ENCODE measurements around the gene NACC2.
"Not testable (repeated sequence)": the region's sequence is repeated elsewhere in the genome, so short reads cannot be mapped to it uniquely, and the experiment has no call there.

NACC2 gene

DNA sequence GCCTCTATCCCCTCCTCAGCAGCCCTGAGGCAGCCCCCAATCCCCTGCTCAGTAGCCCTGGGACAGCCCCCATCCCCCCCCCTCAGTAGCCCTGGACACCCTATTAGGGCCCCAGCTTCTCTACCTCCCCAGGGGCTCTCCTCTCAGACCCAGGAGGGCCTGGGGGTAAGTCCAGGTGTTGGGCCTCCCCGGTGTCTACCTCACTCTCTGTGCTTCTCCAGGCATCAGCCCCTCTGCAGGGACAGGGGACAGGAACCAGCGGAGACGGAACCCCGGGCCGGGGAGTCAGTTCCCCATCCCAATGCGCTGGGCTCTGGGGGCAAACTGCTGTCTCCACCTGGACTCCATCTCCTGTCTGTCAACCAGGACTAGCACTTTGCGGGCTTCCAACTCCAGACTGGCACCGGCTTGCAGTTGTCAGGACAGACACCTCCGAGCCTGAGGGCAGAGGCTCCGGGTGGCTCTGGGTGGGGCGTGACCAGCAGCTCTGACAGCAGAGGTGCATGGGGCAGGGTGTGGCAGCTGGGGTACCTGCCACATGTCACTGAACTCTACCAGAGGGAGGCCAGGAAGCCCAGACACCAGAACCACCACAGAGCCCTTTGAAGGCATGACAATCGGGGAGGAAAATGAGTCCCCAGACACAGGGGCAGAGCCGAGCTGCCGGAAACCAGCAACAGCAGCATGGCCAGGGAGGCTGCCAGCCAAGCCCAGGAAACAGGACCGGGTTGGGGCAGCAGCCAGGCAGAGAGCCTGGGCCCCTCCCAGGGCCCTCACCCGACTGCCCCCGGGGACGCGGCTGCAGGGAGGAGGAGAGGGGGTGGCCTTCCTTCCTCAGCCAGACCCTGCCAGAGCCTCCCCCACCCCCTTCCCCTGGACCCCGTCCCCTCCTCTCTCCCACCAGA is 116.2 kb downstream of the NACC2 start:
- peak; percentile 48 for DNase-seq (ENCODE audit: low read depth)

DNA sequence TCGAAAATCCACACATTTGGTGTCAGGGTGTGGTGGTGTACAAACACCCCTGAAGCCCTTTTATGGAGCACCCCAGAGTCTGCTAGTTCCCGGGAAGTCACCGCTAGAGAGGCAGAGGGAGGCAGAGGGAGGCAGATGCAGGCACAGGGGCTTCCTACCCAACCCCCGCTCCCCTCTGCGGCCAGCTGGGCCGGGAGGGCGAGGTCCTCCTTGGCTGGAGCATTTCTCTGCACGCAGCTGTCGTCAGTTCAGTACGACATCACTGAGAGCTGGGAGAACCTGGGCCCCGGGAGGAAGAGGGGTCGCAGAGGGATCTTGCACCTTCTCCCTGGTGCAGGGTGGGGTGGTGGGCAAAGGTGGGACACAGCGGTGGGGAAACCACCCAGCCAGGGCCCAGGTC is 118.1 kb downstream of the NACC2 start:
- DNase-seq (ENCODE audit: low read depth): no peak

DNA sequence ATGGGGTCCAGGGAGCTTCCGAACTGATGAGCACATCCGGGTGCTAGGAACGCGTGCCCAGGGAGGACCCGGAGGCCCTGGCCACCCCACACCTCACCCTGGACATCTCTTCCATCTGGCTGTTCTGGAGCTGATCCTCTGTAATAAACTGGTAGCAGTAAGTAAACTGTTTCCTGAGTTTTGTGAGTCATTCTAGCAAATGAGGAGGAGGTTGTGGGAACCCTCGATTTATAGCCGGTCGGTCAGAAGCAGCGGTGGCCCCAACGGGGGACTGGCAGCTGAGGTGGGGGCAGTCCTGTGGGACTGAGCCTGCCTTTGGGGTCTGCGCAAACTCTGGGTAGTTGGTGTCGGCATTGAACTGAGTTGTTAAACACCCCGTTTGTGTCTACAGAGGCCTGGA is 118.6 kb downstream of the NACC2 start:
- no peak for DNase-seq (ENCODE audit: low read depth)

DNA sequence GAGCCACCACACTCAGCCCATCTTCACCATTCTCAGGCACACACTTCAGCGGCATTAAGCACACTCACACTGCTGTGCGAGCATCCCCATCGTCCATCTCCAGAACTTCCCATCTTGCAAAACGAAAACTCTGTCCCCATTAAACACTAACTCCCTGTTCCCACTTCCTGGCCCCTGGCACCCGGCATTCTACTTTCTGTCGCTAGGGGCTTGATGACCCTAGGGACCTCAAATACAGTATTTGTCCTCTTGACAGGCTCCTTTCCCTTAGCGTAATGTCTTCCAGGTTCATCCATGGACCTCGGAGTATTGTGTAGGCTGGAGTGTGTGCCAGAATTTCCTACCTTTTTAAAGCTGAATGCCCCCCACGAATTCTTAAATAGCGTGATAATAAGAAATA is 119.3 kb downstream of the NACC2 start:
- DNase-seq (ENCODE audit: low read depth): no peak

DNA sequence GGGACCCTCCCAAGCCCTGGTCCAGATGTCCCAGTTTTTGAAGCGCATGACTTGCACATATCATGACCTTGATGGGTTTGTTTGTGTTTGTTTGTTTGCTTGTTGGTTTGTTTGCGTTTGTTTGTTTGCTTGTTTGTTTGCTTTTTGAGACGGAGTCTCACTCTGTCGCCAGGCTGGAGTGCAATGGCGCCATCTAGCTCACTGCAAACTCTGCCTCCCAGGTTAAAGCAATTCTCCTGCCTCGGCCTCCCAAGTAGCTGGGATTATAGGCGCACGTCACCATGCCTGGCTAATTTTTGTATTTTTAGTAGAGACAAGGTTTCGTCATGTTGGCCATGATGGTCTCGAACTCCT is 120.9 kb downstream of the NACC2 start:
- DNase-seq (ENCODE audit: low read depth): no peak

DNA sequence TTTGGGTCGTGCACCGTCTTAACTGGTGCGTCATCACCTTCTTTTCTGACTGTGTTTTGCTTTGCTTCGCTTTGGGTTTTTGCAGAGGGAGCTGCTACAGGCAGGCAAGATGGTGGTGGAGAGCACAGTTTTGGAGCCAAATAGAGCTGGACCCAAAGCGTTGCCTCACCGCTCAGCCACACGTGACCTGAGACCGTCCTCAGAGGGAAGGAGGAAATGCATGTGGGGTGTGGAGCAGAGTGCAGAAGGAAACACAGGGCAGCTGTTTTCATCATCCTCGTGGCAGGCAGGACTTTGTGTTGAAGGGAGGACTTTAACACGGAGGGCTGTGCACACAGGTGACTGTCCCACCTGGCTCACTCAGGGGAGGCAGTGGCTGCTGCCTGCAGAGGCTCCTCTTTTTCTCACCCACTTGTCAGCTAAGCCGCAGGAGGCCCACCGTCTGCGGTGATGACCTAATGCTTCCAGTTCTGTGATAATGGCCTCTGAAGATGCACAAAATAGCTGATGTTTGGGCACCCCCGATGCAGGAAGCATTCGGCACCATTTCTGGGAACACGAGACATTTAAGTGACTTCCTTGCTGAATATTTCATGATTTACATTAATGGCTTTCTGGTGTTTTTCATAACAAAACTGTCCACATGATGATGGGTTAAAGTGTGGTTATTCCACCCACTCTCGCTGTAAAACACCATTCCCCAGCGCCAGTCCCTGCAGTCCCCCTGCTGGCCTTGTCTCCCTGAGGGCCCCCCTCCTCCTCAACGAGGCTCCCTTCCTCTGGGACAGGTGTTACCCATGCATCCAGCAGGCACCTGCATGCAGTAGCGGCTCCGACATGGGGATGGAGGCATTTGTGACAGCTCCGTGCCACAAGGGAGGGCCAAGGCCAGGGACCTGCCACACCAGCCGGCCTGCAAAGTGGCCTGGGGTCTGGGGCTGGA is 121.5 kb downstream of the NACC2 start:
- DNase-seq (ENCODE audit: low read depth): no peak

DNA sequence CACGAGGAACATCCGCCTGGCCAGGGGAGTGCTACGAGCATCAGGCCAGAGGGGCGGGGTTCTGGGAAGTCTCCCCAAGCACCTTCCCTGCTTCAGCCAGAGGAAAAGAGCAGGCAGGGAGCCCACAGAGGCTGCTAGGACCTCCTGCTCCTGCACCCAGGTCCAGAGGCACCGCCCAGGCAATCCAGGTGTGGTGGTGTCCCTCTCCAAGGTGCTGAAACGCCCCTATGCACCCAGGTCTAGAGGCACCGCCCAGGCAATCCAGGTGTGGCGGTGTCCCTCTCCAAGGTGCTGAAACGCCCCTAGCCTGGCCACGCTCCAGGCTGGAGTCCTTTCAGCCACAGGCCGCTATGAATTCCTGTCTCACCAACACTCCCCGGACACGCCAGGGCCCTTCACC is 123.2 kb downstream of the NACC2 start:
- DNase-seq (ENCODE audit: low read depth): peak; percentile 23

DNA sequence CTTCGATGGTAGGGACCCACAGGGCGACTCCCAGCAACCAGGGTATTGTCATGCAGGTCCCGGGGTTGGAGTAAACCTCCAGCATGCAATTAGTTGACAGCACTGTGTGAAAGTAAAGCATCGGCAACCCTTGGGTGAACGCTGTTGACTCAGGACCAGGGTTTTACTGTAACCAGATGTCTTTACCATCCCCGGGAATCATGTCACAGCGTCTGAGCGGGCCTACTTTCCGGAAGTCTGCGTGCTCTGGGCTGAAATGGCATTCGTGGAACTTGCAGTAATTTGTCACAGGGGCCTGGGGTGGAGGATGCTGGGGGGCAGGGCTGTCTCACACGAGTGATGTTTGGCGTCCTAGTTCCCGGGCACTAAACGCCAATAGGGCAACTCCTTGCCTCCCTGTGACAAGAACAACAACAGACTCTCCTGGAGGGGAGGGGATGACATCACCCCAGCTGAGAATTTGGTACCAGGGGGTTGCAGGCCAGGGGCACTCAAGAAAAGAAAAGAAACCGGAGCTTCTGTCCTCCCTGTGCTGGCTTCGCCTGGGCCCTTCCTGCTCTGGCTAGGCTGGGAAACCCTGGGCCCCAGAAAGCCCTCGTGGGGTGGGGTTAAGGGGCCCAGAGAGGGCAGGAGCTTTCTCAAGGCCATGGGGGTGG is 123.8 kb downstream of the NACC2 start:
- no peak for DNase-seq (ENCODE audit: low read depth)

DNA sequence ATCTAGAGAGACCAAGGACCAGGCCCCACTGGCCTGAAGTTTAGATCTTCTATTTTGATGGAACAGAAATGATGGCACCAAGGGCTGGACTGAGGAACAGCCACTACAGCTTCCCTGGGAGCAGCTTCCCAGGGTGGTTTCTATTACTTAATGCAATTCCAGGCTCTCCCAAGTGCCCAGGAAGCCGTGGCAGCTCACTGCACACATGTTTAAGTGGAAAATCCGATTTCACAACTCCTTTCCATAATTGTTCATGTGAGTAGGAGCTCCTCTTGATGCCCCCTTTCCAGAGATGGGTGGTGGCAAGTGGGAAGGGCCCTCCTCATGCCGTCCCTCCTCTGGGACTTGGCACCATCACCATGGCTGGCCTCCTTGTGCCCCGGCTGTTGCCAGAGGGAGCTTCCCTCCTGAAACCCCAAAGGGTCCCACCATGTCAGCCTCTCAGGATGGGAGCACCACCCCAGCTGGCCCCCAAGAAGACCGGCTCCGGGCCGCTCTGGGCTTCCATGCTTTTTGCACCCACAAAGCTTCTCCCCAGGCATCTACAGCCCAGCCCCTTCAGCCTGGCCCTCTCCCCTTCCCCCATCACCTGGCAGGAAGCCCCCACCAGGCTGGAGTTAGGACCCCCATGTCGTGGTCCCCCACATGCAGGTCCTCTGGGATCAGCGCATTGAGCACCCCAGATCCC is 124.8 kb downstream of the NACC2 start:
- DNase-seq (ENCODE audit: low read depth): no peak

DNA sequence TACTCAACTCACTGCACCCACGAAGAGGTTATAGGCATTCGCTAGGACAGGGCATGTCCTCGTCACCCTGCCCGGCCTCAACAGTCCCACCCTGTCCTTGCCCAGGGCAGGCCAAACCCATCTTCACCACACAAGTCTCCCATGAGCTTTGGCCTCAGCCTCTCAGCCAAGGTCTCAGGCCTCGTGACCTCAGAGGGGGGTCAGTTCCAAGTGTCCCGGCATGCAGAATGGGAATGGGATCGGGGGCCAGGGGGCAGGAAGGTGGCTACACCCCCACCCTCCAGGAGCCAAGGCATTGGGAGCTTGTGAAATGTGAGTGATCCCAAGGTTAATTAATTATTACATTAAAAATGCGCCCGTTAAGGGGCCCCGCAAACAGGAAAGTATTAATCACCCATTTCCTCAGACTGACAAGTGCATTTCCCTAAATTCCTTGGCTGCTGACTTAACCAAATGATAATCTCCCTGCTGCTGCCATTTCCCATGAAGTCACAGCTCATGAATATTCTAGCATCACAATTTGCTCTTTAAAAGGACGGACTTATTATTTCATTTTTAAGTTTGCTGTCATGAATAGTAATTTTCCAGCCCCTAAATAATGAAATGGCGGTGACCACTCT is 125.9 kb downstream of the NACC2 start:
- DNase-seq (ENCODE audit: low read depth): no peak

DNA sequence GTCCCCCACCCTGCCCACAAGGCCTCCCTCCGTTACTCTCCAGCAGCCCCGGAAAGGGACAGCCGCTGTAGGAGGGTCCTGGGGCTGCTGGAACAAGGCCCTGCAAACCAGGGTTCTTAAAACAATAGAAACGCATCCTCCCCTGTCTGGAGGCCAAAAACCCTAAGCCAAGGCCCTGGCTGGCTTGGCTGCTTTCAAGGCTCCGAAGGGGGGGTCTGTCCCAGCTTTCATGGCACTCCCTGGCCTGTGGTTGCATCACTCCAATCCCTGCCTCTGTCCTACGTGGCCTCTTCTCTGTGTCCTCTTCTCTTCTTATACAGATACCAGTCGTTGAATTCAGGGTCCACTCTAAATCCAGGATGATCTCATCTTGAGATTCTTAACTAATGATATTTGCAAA is 126.5 kb downstream of the NACC2 start:
- DNase-seq (ENCODE audit: low read depth): no peak

DNA sequence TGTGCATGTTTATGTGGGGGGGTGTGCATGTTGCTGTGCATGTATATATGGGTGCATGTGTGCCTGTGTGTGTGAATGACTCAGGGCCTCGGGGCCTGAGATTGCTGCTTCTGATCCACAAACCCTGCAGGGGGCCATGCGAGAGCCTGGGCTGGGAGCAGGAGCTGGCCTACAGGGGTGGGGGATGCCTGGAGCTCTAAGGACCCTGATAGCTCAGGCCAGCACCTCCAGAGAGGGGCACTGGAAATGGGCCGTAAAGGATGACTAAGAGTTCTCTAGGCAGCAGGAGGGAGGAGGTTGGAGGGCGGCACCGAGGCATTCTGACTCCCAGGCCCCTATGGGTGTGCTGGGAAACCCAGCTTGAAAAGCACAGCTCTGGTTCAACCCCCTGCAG is 127.0 kb downstream of the NACC2 start:
- no peak for DNase-seq (ENCODE audit: low read depth)

DNA sequence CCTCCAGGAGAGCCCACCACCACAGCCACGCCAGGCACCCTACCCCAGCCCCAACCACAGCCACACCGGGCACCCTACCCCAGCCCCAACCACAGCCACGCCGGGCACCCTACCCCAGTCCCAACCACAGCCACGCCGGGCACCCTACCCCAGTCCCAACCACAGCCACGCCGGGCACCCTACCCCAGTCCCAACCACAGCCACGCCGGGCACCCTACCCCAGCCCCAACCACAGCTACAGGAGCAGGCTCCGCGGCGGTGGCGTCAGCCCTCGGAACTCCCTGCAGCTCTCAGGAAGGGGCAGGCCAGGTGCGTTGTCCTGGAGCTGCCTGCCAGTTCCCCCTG is 128.2 kb downstream of the NACC2 start:
- not testable (repeated sequence) for DNase-seq (ENCODE audit: low read depth)

DNA sequence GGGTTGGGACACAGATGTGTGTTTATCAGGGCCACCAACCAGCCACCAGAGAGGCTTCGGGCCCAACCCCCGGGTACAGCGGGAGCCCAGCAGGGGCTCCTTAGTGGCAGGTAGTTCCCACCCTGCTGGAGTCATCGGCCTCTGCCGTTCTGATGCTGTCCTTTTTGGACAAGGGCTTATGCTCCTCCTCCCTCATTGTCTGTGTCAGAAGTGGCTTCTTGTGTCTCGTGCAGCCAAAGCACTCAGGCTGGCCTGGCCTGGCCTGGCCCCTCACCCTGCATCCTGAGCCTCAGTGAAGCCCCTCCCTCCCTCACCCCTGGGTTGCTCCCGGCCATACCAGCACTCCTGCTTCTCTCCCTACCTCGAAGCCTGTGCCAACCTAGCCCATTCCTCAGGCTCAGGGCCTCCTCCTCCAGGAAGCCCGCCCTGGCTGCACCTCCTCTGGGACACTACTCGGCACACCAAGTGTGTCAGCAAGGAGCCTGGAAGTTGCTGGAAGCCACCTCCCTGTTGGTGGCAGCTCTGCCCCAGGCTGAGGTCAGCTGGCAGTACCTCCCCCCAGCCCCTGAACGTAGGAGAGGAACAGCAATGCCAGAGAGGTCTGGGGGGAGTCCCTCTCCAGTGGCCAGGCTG is 129.8 kb downstream of the NACC2 start:
- DNase-seq (ENCODE audit: low read depth): no peak

DNA sequence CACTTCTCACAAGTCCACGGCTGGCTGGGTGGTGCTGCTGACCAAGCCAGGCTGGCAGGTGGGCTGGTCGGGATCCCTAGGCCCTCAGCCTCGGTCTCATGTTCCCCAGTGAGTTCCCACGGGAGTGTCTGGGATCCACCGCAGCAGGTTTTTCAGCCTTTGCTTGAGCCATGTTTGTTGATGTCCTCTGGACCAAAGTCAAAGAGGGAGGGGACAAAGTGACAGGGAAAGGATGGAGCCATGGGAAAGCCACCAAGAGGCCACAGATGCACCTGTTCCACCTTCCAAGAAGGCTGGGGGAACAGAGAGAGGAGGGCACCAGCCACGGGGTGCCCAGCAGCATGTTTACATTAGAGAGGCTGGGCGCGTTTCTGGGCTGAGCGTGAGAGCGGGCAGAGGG is 131.2 kb downstream of the NACC2 start:
- DNase-seq (ENCODE audit: low read depth): no peak

DNA sequence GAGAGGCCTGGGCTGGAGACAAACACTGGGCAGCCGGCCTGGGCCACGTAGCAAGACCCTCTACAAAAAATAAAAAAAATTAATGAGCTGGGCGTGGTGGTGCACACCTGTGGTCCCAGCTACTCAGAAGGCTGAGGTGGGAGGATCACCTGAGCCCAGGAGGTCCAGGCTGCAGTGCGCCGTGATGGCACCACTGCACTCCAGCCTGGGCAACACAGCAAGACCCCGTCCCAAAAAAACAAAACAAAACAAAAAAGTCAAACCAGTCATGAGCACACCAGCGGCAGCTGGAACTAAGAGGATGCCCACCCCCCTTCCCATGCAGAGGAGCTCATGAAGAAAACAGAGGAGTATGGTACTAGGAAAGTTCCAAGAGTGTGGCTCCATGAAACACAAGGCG is 131.8 kb downstream of the NACC2 start:
- DNase-seq (ENCODE audit: low read depth): no peak

DNA sequence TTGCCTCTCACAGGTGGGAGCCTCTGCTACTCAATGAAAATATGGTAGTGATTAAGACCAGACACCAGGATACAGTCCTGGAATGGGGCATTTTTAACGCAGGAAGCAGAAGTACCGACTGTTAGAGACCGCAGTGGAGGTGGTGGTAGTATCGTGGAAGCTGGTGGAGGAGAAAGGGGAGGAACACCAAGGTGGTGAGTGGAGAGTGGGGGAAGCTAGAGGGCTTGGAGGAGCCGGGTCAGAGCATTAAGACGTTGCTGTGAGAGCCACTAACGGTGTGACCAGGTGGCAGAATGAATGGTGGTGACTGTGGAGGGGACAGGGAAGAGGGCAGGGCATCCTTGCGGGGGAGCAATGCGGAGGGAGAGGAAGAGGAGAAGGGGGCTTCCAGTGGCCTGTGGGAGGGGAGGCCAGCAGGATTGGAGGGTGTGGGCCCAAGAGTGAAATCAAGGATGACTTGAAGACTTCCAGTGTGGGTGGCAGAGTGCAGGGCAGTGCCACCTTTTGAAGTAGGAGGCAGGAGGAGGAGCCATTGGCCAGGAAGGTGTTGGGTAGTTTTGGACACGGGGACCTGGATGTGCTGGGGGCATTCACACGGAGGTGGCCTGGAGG is 132.3 kb downstream of the NACC2 start:
- DNase-seq (ENCODE audit: low read depth): no peak

DNA sequence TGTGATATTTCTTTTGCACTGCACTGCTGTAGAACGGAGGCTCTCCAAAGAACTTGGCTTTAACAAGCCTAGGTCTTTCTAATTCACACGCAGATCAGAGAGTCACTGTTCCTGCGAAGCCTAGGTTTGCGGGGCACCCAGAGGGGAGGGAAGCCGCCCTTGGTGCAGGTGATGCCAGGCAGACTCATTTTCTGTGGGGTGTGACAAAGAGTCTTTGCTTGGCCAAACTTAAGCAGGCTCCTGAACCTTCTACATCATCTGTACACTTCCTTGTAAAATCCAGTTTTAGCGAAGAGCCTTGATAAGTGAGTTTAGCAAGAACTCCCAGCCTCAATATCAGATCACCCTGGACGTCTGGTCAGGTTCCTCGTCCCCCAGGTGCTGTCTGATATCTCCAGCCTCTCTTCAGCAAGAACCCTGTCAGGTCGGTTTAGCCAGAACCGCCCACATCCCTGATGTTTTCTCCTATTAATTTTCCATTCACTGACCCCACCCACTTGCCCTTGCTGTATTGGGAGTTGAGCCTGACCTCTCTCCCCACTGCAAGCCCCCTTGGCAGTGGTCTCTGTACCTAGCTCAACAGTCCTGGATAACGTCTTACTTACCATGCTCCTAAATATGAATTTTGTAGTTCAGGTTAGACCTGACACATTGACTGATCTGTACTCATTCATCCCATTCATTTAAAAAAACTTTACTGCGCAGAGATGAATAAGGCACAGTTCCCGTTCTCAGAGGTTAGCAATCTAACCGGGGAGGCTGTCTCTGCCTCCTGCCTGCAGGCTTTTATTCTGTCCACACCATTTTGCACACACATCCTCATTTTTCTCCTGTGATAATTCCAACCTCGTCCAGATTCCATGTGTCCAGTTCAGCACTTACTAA is 133.0 kb downstream of the NACC2 start:
- no peak for DNase-seq (ENCODE audit: low read depth)

DNA sequence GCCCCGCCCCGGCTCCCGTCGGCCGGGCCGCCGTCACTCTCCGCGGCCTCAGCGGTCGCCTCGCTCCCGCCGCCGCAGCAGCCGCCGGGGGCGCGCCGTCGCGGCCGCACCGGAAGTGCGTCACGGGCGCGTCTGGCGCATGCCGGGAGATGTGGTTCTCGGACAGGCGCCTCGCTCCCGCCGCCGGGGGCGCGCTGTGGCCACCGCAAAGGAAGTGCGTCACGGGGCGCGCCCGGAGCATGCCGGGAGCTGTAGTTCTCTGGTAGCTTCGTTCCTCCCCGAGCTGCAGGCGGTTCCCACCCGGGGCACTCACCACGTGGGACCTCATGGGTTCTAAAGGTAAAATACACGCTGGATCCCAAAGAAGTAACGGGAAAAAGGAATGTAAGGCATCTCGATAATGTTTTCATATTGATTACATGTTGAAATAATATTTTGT is 133.8 kb downstream of the NACC2 start, which contains the start of gene UBAC1:
Gene UBAC1 (minus strand): TSS at position 97 of the 439 bp plus-strand sequence. CDS start 211 bp downstream, outside the sequence.
- DNase-seq (ENCODE audit: low read depth): peak; percentile 88
